ENCODE measurements around the gene CHRNA4.

- TF ChIP-seq CTCF (IDR thresholded peaks at IDR 0.05) (no peak), POLR2A (IDR thresholded peaks at IDR 0.05) (no peak)
Measured at GRCh38 chr20:63320616-63321147, 40.5 kb downstream of the CHRNA4 start.
